ENCODE results near the gene NHS.
A peak's percentile ranks its signal among the peaks of the same experiment; 100 is the strongest.
"Not testable (repeated sequence)": the region's sequence is repeated elsewhere in the genome, so short reads cannot be mapped to it uniquely, and the experiment has no call there.

Gene NHS

GRCh38 chrX:17553961-17554482, 179.0 kb downstream of the NHS start:
- DNase-seq: no peak

- DNase-seq: no peak
These were observed 179.9 kb downstream of the NHS start for GRCh38 chrX:17554914-17555313.

GRCh38 chrX:17555846-17556245, 180.8 kb downstream of the NHS start:
- no peak for DNase-seq

- no peak for DNase-seq
These were observed 184.9 kb downstream of the NHS start for GRCh38 chrX:17559728-17560379.

GRCh38 chrX:17560385-17560784, 185.4 kb downstream of the NHS start:
- DNase-seq: no peak

GRCh38 chrX:17563076-17563475, 188.1 kb downstream of the NHS start:
- no peak for DNase-seq

GRCh38 chrX:17563515-17563914, 188.5 kb downstream of the NHS start:
- DNase-seq: no peak

- no peak for DNase-seq
These were observed 189.8 kb downstream of the NHS start for GRCh38 chrX:17564689-17565409.

- no peak for DNase-seq
These were observed 191.7 kb downstream of the NHS start for GRCh38 chrX:17566740-17567139.

- no peak for DNase-seq
These were observed 192.2 kb downstream of the NHS start for GRCh38 chrX:17567187-17567586.

GRCh38 chrX:17567821-17568220, 192.8 kb downstream of the NHS start:
- no peak for DNase-seq

GRCh38 chrX:17568804-17569203, 193.8 kb downstream of the NHS start:
- not testable (repeated sequence) for DNase-seq

- no peak for DNase-seq
These were observed 204.0 kb downstream of the NHS start for GRCh38 chrX:17579026-17579425.

- DNase-seq: no peak
These were observed 205.6 kb downstream of the NHS start for GRCh38 chrX:17580539-17581152.

GRCh38 chrX:17581641-17582040, 206.6 kb downstream of the NHS start:
- no peak for DNase-seq

GRCh38 chrX:17584248-17584681, 209.3 kb downstream of the NHS start:
- no peak for DNase-seq

GRCh38 chrX:17585006-17585405, 210.0 kb downstream of the NHS start:
- DNase-seq: no peak

GRCh38 chrX:17587366-17587765, 212.4 kb downstream of the NHS start:
- DNase-seq: no peak

GRCh38 chrX:17588303-17588702, 213.3 kb downstream of the NHS start:
- no peak for DNase-seq

GRCh38 chrX:17590892-17591740, 216.1 kb downstream of the NHS start:
- DNase-seq: peak; percentile 11

- DNase-seq: no peak
These were observed 216.7 kb downstream of the NHS start for GRCh38 chrX:17591741-17592110.

GRCh38 chrX:17592117-17592516, 217.1 kb downstream of the NHS start:
- DNase-seq: no peak

GRCh38 chrX:17594693-17595092, 219.7 kb downstream of the NHS start:
- DNase-seq: no peak
